ENCODE data around the gene HIF3A. TPM values are rescaled to one million over a fixed set of nuclear protein-coding genes. Genes with fewer than 3 reads are reported as not detected.

The HIF3A gene
- total RNA-seq, 1 donor from 2014 or later, result 0.23 TPM

DNA sequence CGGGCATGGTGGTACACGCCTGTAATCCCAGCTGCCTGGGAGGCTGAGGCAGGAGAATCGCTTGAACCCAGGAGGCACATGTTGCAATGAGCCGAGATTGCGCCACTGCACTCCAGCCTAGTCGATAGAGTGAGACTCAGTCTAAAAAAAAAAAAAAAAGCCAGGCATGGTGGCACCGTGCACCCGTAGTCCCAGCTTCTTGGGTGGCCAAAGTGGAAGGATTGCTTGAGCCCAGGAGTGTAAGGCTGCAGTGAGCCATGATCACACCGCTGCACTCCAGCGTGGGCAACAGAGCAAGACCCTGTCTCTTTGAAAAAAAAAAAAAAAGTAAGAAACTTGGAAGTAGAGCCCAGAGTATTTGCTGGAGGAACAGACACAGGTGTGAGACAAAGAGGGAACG lies 88.8 kb downstream of the HIF3A start:
- TF ChIP-seq, protein P1, sequence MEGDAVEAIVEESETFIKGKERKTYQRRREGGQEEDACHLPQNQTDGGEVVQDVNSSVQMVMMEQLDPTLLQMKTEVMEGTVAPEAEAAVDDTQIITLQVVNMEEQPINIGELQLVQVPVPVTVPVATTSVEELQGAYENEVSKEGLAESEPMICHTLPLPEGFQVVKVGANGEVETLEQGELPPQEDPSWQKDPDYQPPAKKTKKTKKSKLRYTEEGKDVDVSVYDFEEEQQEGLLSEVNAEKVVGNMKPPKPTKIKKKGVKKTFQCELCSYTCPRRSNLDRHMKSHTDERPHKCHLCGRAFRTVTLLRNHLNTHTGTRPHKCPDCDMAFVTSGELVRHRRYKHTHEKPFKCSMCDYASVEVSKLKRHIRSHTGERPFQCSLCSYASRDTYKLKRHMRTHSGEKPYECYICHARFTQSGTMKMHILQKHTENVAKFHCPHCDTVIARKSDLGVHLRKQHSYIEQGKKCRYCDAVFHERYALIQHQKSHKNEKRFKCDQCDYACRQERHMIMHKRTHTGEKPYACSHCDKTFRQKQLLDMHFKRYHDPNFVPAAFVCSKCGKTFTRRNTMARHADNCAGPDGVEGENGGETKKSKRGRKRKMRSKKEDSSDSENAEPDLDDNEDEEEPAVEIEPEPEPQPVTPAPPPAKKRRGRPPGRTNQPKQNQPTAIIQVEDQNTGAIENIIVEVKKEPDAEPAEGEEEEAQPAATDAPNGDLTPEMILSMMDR (conservative IDR thresholded peaks at IDR 0.05; ENCODE audit: low read depth, low read length), result no peak

DNA sequence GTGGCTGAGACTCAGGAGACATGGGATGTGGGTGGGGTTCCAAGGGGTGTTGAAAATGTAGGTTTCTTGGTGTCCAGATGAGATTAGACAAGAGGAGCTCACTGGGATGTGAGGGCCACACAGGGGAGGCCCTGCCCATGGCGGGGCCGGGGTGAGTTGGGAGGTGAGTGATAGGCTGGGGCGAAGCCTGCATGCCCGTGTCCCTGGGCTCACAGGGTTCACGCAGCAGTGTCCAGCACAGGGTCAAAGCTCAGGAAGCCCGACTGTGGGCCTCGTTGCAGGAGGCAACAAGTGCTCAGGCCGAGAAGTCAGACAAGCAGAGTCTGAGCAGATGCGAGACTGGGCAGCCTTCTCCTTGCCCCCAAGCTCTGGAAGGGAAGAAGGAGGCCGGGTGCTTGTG lies 89.3 kb downstream of the HIF3A start:
- TF ChIP-seq, protein P1 (conservative IDR thresholded peaks at IDR 0.05; ENCODE audit: low read depth, low read length), result no peak
- DNase-seq (ENCODE audit: low read depth), result no peak
- no peak overlapping the region for H3K4me3 ChIP-seq (ENCODE audit: low read depth, low read length)

More for the DNA sequence above, 88.8 kb downstream of the HIF3A start:
- no peak for DNase-seq (ENCODE audit: low read depth)
- no peak overlapping the region for H3K4me3 ChIP-seq (ENCODE audit: low read depth, low read length)

DNA sequence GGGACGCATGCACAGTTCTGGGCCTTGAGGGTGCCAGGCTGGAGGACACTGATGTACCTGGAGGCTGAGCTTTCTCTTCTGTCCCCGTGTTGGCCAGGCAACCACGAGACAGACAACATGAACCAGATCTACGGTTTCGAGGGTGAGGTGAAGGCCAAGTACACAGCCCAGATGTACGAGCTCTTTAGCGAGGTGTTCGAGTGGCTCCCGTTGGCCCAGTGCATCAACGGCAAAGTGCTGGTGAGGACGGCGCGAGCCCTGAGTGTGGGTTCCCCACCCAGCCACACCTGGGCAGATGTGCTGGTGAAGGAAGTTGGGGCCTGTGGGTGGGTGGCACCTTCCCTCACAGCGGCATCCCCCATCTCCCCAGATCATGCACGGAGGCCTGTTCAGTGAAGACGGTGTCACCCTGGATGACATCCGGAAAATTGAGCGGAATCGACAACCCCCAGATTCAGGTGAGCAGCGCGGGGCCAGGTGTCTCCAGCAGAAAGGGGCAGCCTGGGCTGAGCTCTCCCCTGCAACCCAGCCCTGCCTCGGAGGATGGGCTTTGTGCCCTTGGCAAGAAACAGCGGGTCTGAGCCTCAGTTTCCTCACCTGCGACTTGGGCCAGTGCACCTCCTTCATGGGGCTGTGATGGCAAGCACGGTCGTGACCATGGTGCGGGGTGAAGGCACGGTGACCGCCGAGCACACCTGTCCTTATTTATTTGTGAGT lies 90.3 kb downstream of the HIF3A start:
- H3K4me3 ChIP-seq (ENCODE audit: low read depth, low read length), result no peak overlapping the region

DNA sequence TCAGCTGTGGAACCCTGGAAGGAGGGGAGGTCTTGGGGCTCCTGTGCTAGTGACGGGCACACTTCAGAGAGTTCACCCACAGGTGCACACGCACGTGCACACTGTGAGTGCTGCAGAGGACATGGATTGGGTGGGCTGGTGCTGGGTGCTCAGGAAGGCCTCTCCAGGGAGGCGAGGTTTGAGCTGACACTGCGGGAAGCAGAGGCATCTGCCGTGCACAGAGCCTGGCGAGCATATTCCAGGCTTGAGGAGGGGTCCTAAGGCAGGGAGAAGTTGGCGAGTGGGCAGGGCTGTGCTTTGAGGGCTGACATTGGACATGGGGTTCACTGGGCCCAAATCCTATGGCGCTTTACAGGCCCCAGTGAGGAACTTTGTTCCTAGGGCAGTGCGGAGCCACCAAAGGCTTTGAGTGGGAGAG lies 90.9 kb downstream of the HIF3A start:
- no peak overlapping the region for H3K4me3 ChIP-seq (ENCODE audit: low read depth, low read length)
- no peak for DNase-seq (ENCODE audit: low read depth)
- TF ChIP-seq, protein P1 (conservative IDR thresholded peaks at IDR 0.05; ENCODE audit: low read depth, low read length), result no peak

More for the DNA sequence above, 90.3 kb downstream of the HIF3A start:
- TF ChIP-seq, protein P1 (conservative IDR thresholded peaks at IDR 0.05; ENCODE audit: low read depth, low read length), result no peak
- DNase-seq (ENCODE audit: low read depth), result no peak

DNA sequence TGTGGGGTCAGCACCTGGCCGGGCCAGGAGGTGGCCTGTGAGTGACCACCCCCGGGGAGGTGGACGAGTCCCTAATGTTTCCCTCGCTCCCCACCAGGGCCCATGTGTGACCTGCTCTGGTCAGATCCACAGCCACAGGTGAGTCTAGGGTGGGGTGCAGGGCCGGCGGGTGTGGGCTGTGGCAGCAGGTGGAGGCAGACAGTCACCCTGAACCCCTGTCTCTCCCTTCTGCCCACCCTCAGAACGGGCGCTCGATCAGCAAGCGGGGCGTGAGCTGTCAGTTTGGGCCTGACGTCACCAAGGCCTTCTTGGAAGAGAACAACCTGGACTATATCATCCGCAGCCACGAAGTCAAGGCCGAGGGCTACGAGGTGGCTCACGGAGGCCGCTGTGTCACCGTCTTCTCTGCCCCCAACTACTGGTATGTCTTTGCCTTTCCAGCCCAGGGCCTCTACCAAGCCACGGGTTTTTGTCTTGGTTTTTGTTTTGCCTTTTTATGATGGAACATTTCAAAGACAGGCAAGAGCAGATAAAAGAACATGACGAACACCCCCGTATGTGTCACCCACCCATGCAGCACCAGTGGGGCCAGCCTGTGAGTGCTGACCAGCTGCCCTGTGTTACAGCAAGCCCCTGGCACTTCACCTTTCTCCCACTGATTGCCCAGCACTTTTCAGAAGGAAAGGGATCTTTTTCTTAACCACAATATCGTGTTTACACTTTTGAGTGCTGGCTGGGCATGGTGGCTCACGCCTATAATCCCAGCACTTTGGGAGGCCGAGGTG lies 91.7 kb downstream of the HIF3A start:
- DNase-seq (ENCODE audit: low read depth), result no peak
- TF ChIP-seq, protein P1 (conservative IDR thresholded peaks at IDR 0.05; ENCODE audit: low read depth, low read length), result no peak
- no peak overlapping the region for H3K4me3 ChIP-seq (ENCODE audit: low read depth, low read length)

DNA sequence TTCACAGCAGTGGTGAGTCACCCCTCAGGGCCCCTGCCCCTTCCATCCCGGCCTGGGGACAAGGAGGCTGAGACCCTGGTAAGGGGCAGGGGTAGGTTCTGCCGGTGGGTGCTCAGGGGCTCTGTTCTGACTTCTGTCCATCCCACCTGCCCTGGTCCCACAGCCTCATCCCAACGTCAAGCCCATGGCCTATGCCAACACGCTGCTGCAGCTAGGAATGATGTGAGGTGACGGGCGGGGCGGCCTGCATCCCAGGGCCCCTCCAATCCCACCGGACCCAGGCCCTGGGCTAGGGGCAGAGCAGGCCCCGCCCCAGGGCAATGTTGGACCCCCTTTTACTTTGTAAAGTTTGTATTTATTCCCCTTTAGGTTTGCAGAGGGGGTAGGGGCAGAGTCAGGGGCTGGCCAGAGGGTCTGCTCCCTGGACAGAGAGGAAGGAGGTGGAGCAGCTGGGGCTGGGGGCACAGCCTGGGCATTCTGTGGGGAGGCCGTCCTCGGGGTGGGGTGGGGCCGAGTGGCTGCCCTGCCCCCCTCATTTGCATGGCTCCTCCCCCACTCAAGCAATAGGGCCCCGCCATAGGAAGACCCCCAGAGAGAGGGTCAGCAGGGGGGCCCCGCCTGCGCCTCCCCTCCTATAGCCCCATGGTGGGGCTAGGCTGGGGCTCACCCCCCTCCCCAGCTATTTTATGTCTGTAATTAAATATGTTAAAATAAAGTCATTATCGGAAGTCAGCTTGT lies 93.4 kb downstream of the HIF3A start:
- TF ChIP-seq, protein P1 (conservative IDR thresholded peaks at IDR 0.05; ENCODE audit: low read depth, low read length), result no peak
- no peak overlapping the region for H3K4me3 ChIP-seq (ENCODE audit: low read depth, low read length)
- DNase-seq (ENCODE audit: low read depth), result no peak

Data from epithelial cell of proximal tubule (primary cell).